Left lung (tissue), 10 donors: Measurements from ENCODE around the gene KDM4C. TPM values are rescaled to one million over a fixed set of nuclear protein-coding genes. Genes with fewer than 3 reads are reported as not detected.

Experiments
- ATAC-seq: fragments of 200-7000 bp; cut with Tn5 transposase; one replicate; pipeline ENCODE4 v1.9.1; 2020; ENCODE audit warnings: moderate library complexity
- DNase-seq, 4 donors: peaks; one replicate each; pipeline ENCODE4 v3.0.0-alpha.2; 2013 to 2020
- H3K27ac ChIP-seq, 2 donors: fragments of 200-600 bp; sonication (generic) in 1 of 2; one replicate each; pipeline versions ENCODE4 v1.5.0 to v1.8.0; 2020 to 2021
- H3K27me3 ChIP-seq, 2 donors: fragments of 200-600 bp; sonication (generic) in 1 of 2; one replicate each; pipeline versions ENCODE4 v1.5.0 to v1.8.0; 2020 to 2021
- H3K36me3 ChIP-seq, 2 donors: fragments of 200-600 bp; sonication (generic) in 1 of 2; one replicate each; pipeline versions ENCODE4 v1.5.0 to v1.8.0; 2020 to 2021
- H3K4me1 ChIP-seq, 2 donors: fragments of 200-600 bp; one replicate each; pipeline ENCODE4 v1.8.0; 2021
- H3K4me3 ChIP-seq, 2 donors: fragments of 200-600 bp; sonication (generic) in 1 of 2; one replicate each; pipeline versions ENCODE4 v1.5.0 to v1.8.0; 2020 to 2021; ENCODE audit warnings: mild to moderate bottlenecking in 1 of 2
- H3K9me3 ChIP-seq, 2 donors: fragments of 200-600 bp; sonication (generic) in 1 of 2; one replicate each; pipeline versions ENCODE4 v1.5.0 to v1.8.0; 2020 to 2021
- intact Hi-C, 2 donors: fragments of 100-400 bp; cut with DNase I; formaldehyde crosslinking; loops; one replicate each; pipeline versions ENCODE4 v1.11.2 to v1.14.2; 2022
- polyA plus RNA-seq, 6 donors: library from polyadenylated mRNA; unstranded; fragments of 120-200 nt; gene quantifications; one replicate each; pipeline ENCODE4 v1.2.1, GENCODE V29; 2013; ENCODE audit not compliant: insufficient read length in 6 of 6
- total RNA-seq, 2 donors: library from RNA; stranded (reverse); fragmentation: NEBNext Ultra II Directional; extraction: Animal tissue kit (Norgen Biotek cat#: 25700); gene quantifications; one replicate each; pipeline ENCODE4 v1.2.1, GENCODE V29; 2021
- TF ChIP-seq, protein P1 (sequence below), 2 donors: fragments of 200-600 bp; sonication (generic) in 1 of 2; IDR thresholded peaks; one replicate each; pipeline versions ENCODE4 v1.5.0 to v1.8.0; 2021; ENCODE audit warnings: antibody characterized with exemption in 2 of 2
- donor health status: DM: no; HTN: yes; CAD: no.
- donor health status: DM: no; HTN: no; CAD: no.

KDM4C gene
- total and polyA plus RNA-seq, 8 donors = 11.7 to 34.8 (median 15.2) TPM

GRCh38 chr9:7209990-7210389 lies 452.2 kb downstream of the KDM4C start:
- ATAC-seq = no peak
- Histone ChIP-seq H3K27ac (no peak overlapping the region), H3K4me3 (no peak overlapping the region), H3K9me3 (no peaks in the 10 kb centered on the region), H3K4me1 (no peaks in the 10 kb centered on the region), H3K36me3 (no peaks in the 10 kb centered on the region), H3K27me3 (peaks cover 0 to 28% of the 10 kb centered on the region in 2 donors)
- TF ChIP-seq, protein P1, sequence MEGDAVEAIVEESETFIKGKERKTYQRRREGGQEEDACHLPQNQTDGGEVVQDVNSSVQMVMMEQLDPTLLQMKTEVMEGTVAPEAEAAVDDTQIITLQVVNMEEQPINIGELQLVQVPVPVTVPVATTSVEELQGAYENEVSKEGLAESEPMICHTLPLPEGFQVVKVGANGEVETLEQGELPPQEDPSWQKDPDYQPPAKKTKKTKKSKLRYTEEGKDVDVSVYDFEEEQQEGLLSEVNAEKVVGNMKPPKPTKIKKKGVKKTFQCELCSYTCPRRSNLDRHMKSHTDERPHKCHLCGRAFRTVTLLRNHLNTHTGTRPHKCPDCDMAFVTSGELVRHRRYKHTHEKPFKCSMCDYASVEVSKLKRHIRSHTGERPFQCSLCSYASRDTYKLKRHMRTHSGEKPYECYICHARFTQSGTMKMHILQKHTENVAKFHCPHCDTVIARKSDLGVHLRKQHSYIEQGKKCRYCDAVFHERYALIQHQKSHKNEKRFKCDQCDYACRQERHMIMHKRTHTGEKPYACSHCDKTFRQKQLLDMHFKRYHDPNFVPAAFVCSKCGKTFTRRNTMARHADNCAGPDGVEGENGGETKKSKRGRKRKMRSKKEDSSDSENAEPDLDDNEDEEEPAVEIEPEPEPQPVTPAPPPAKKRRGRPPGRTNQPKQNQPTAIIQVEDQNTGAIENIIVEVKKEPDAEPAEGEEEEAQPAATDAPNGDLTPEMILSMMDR (IDR thresholded peaks at IDR 0.05) = no peak
- intact Hi-C loops = no loop called here
- DNase-seq = no peak

DNA sequence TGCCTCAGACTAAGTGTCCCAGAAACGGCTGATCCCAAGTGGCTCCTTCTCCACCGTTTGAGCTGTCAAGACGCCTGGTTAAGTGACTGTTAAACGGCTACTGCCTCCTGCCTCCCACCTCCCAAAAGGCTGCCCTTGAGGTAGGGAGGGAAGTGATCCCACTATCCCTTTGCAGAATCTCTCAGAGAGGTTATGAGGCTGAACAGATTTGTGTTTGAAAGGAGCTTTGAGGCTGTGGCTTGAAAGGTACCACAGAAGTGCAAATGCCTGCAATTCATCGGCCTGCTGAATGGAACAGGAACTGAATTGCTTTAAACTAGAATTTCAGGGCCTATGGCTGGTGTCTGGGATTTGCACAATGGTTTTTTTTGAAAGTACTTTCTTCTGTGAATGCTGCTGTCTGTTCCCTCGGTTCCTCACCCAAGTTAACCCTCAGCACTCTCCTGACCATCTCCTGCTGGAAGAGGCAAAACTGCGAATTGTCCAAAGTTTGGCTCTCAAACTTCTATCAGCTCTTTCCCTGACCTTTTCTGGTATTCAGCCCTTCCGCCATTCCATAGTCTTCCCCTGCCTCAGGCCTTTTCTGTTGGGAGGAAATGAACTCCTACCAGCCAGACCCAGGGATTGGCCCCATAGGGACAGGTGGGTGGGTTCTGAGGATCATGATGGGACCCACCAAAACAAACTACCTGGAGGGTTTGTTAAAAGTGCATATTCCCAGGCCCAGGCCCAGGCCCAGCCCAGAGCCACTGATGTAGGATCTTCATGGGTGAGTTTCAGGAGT lies 453.3 kb downstream of the KDM4C start:
- TF ChIP-seq, protein P1 (IDR thresholded peaks at IDR 0.05) = no peak
- no peaks in the 10 kb centered on the region for H3K9me3 ChIP-seq
- ATAC-seq = no peak
- DNase-seq = no peak
- peaks cover 0 to 29% of the 10 kb centered on the region in 2 donors for H3K27me3 ChIP-seq
- no peak overlapping the region for H3K27ac ChIP-seq
- no peaks in the 10 kb centered on the region for H3K4me1 ChIP-seq
- intact Hi-C loops = no loop called here
- no peak overlapping the region for H3K4me3 ChIP-seq
- H3K36me3 ChIP-seq = no peaks in the 10 kb centered on the region

DNA sequence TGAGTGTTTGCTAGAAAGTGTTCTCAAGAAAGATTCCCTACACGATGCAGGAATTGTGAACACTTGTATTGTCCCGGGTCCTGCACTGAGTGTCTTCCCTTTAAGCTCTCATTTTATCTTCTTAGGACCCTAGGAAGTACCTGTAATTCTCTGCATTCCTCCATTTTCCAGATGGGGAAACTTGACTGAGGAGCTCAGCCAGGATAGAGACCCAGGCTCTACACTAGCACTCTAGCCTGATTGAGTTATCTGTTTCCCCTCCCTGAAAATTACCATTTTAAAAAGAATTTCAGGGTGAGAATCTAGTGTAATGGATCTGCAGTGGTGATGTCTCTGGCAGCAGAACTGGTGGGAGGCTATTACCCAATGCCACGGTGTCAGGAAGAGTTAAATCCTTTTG lies 453.9 kb downstream of the KDM4C start:
- H3K27ac ChIP-seq = no peak overlapping the region
- H3K4me1 ChIP-seq = no peaks in the 10 kb centered on the region
- H3K36me3 ChIP-seq = no peaks in the 10 kb centered on the region
- DNase-seq (no peak), ATAC-seq (no peak)
- H3K4me3 ChIP-seq = no peak overlapping the region
- no peaks in the 10 kb centered on the region for H3K9me3 ChIP-seq
- H3K27me3 ChIP-seq = peaks cover 0 to 35% of the 10 kb centered on the region in 2 donors
- TF ChIP-seq, protein P1 (IDR thresholded peaks at IDR 0.05) = no peak
- intact Hi-C loops = no loop called here

- ATAC-seq (no peak), DNase-seq (no peak)
- Histone ChIP-seq H3K36me3 (no peaks in the 10 kb centered on the region), H3K27ac (no peak overlapping the region), H3K9me3 (no peaks in the 10 kb centered on the region), H3K4me3 (no peak overlapping the region), H3K27me3 (peaks cover 0 to 38% of the 10 kb centered on the region in 2 donors), H3K4me1 (no peaks in the 10 kb centered on the region)
- TF ChIP-seq, protein P1 (IDR thresholded peaks at IDR 0.05) = no peak
- intact Hi-C loops = no loop called here
Observed at GRCh38 chr9:7212101-7212500, 454.3 kb downstream of the KDM4C start.

DNA sequence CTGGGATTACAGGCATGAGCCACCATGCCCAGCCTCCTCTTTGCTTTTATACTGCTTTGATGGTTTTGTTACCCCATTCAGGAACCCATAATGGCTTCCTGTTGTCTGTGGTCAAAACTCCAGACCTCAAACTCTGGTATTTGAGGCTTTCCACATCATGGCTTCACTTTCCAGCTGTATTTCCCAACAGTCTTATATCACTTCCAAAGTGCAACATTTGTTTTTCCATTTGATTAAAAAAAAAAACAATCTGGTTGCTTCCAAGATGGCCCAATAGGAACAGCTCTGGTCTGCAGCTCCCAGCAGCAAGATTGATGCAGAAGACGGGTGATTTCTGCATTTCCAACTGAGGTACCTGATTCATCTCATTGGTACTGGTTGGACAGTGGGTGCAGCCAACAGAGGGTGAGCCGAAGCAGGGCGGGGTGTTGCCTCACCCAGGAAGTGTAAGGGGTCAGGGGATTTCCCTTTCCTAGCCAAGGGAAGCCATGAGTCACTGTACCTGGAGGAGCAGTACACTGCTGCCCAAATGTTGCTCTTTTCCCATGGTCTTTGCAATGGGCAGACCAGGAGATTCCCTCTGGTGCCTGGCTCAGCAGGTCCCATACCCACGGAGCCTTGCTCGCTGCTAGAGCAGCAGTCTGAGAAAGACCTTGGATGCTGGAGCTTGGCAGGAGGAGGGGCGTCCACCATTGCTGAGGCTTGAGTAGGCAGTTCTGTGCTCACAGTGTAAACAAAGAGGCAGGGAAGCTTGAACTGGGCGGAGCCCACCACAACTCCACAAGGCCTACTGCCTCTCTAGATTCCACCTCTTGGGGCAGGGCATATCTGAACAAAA lies 458.4 kb downstream of the KDM4C start:
- Histone ChIP-seq H3K4me1 (no peaks in the 10 kb centered on the region), H3K27ac (no peak overlapping the region), H3K36me3 (no peaks in the 10 kb centered on the region), H3K27me3 (peaks cover 0 to 32% of the 10 kb centered on the region in 2 donors), H3K9me3 (peaks cover 0 to 1% of the 10 kb centered on the region in 2 donors), H3K4me3 (no peak overlapping the region)
- ATAC-seq (no peak), DNase-seq (no peak)
- TF ChIP-seq, protein P1 (IDR thresholded peaks at IDR 0.05) = no peak
- intact Hi-C loops = no loop called here
